ENCODE results near the gene ZRANB1.

ZRANB1 gene

GRCh38 chr10:124923684-124924083, 18.2 kb upstream of the ZRANB1 start:
- H3K36me3 ChIP-seq (ENCODE audit: control insufficient read depth, low read depth, low read length), result no peaks in the 10 kb centered on the region
- H3K4me3 ChIP-seq (ENCODE audit: low read length), result no peak overlapping the region
- no peaks in the 10 kb centered on the region for H3K27me3 ChIP-seq (ENCODE audit: control insufficient read depth, insufficient read depth, low read length)
- no peak overlapping the region for H3K9ac ChIP-seq (ENCODE audit: low read length)
- no peaks in the 10 kb centered on the region for H3K9me3 ChIP-seq (ENCODE audit: control insufficient read depth, low read depth, low read length)
- peaks cover 2% of the 10 kb centered on the region for H3K4me1 ChIP-seq (ENCODE audit: control insufficient read depth, low read depth, low read length)
- H3K27ac ChIP-seq (ENCODE audit: low read length), result no peak overlapping the region

- H3K9ac ChIP-seq (ENCODE audit: low read length), result no peak overlapping the region
- no peaks in the 10 kb centered on the region for H3K27me3 ChIP-seq (ENCODE audit: control insufficient read depth, insufficient read depth, low read length)
- no peaks in the 10 kb centered on the region for H3K4me1 ChIP-seq (ENCODE audit: control insufficient read depth, low read depth, low read length)
- H3K9me3 ChIP-seq (ENCODE audit: control insufficient read depth, low read depth, low read length), result no peaks in the 10 kb centered on the region
- H3K36me3 ChIP-seq (ENCODE audit: control insufficient read depth, low read depth, low read length), result no peaks in the 10 kb centered on the region
- H3K27ac ChIP-seq (ENCODE audit: low read length), result no peak overlapping the region
- no peak overlapping the region for H3K4me3 ChIP-seq (ENCODE audit: low read length)
Observed at GRCh38 chr10:124926548-124926947, 15.4 kb upstream of the ZRANB1 start.

GRCh38 chr10:124928087-124928486, 13.8 kb upstream of the ZRANB1 start:
- Histone ChIP-seq H3K36me3 (ENCODE audit: control insufficient read depth, low read depth, low read length) (no peaks in the 10 kb centered on the region), H3K4me3 (ENCODE audit: low read length) (no peak overlapping the region), H3K27ac (ENCODE audit: low read length) (no peak overlapping the region), H3K9ac (ENCODE audit: low read length) (no peak overlapping the region), H3K9me3 (ENCODE audit: control insufficient read depth, low read depth, low read length) (no peaks in the 10 kb centered on the region), H3K27me3 (ENCODE audit: control insufficient read depth, insufficient read depth, low read length) (no peaks in the 10 kb centered on the region), H3K4me1 (ENCODE audit: control insufficient read depth, low read depth, low read length) (no peaks in the 10 kb centered on the region)

- H3K36me3 ChIP-seq (ENCODE audit: control insufficient read depth, low read depth, low read length), result no peaks in the 10 kb centered on the region
- H3K4me1 ChIP-seq (ENCODE audit: control insufficient read depth, low read depth, low read length), result no peaks in the 10 kb centered on the region
- H3K9me3 ChIP-seq (ENCODE audit: control insufficient read depth, low read depth, low read length), result no peaks in the 10 kb centered on the region
- no peak overlapping the region for H3K27ac ChIP-seq (ENCODE audit: low read length)
- H3K27me3 ChIP-seq (ENCODE audit: control insufficient read depth, insufficient read depth, low read length), result no peaks in the 10 kb centered on the region
- H3K4me3 ChIP-seq (ENCODE audit: low read length), result no peak overlapping the region
- H3K9ac ChIP-seq (ENCODE audit: low read length), result no peak overlapping the region
Observed at GRCh38 chr10:124928545-124928944, 13.4 kb upstream of the ZRANB1 start.

DNA sequence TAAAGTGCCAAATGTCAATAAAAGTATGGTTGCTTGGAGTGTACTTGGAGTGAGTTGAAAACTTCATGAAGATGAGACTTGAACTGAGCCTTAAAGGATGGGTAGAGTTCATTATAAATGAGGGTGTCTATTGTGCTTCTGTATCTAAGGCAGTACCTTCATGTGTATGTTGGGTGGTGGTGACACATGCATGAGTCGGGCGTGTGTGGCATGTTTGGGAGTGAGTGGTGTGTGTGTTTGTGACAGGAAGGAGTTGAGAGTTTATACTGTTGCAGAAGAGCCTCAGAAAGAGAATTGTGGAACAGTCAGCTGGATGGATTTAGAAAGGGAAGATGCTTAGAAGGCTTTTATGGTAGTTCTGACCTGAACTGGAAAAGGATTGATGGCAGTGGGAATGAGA, 6.0 kb upstream of the ZRANB1 start:
- no peak overlapping the region for H3K4me3 ChIP-seq (ENCODE audit: low read length)
- H3K27ac ChIP-seq (ENCODE audit: low read length), result no peak overlapping the region
- no peaks in the 10 kb centered on the region for H3K4me1 ChIP-seq (ENCODE audit: control insufficient read depth, low read depth, low read length)
- no peak overlapping the region for H3K9ac ChIP-seq (ENCODE audit: low read length)
- no peaks in the 10 kb centered on the region for H3K9me3 ChIP-seq (ENCODE audit: control insufficient read depth, low read depth, low read length)
- no peaks in the 10 kb centered on the region for H3K36me3 ChIP-seq (ENCODE audit: control insufficient read depth, low read depth, low read length)
- H3K27me3 ChIP-seq (ENCODE audit: control insufficient read depth, insufficient read depth, low read length), result no peaks in the 10 kb centered on the region

DNA sequence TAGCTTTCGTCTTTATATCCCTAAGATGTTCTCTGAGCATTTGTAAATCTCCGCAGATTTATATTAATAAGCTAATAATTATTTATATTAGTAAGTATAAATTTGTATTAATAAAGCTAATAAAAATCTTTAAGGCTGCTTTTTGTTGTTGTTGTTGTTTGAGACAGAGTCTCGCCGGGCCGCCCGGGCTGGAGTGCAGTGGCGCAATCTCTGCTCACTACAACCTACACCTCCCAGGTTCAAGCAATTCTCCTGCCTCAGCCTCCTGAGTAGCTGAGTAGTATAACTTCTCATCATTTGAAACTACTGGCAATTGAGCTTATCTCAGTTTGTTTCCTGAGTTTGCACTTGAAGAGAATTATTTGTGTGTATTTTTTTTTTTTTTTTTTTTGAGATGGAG, 5.1 kb upstream of the ZRANB1 start:
- Histone ChIP-seq H3K27me3 (ENCODE audit: control insufficient read depth, insufficient read depth, low read length) (no peaks in the 10 kb centered on the region), H3K36me3 (ENCODE audit: control insufficient read depth, low read depth, low read length) (no peaks in the 10 kb centered on the region), H3K27ac (ENCODE audit: low read length) (no peak overlapping the region), H3K9me3 (ENCODE audit: control insufficient read depth, low read depth, low read length) (no peaks in the 10 kb centered on the region), H3K4me3 (ENCODE audit: low read length) (no peak overlapping the region), H3K9ac (ENCODE audit: low read length) (no peak overlapping the region), H3K4me1 (ENCODE audit: control insufficient read depth, low read depth, low read length) (no peaks in the 10 kb centered on the region)

- no peak overlapping the region for H3K27ac ChIP-seq (ENCODE audit: low read length)
- H3K4me3 ChIP-seq (ENCODE audit: low read length), result no peak overlapping the region
- H3K27me3 ChIP-seq (ENCODE audit: control insufficient read depth, insufficient read depth, low read length), result no peaks in the 10 kb centered on the region
- H3K36me3 ChIP-seq (ENCODE audit: control insufficient read depth, low read depth, low read length), result peaks cover 3% of the 10 kb centered on the region
- H3K4me1 ChIP-seq (ENCODE audit: control insufficient read depth, low read depth, low read length), result peaks cover 4% of the 10 kb centered on the region
- no peak overlapping the region for H3K9ac ChIP-seq (ENCODE audit: low read length)
- H3K9me3 ChIP-seq (ENCODE audit: control insufficient read depth, low read depth, low read length), result no peaks in the 10 kb centered on the region
Observed at GRCh38 chr10:124939290-124939689, 2.6 kb upstream of the ZRANB1 start.

GRCh38 chr10:124942317-124943169, 620 bp downstream of the ZRANB1 start:
- H3K27ac ChIP-seq (ENCODE audit: low read length), result no peak overlapping the region
- no peaks in the 10 kb centered on the region for H3K9me3 ChIP-seq (ENCODE audit: control insufficient read depth, low read depth, low read length)
- no peak overlapping the region for H3K4me3 ChIP-seq (ENCODE audit: low read length)
- H3K9ac ChIP-seq (ENCODE audit: low read length), result no peak overlapping the region
- peaks cover 3% of the 10 kb centered on the region for H3K36me3 ChIP-seq (ENCODE audit: control insufficient read depth, low read depth, low read length)
- H3K27me3 ChIP-seq (ENCODE audit: control insufficient read depth, insufficient read depth, low read length), result no peaks in the 10 kb centered on the region
- peaks cover 16% of the 10 kb centered on the region for H3K4me1 ChIP-seq (ENCODE audit: control insufficient read depth, low read depth, low read length)

DNA sequence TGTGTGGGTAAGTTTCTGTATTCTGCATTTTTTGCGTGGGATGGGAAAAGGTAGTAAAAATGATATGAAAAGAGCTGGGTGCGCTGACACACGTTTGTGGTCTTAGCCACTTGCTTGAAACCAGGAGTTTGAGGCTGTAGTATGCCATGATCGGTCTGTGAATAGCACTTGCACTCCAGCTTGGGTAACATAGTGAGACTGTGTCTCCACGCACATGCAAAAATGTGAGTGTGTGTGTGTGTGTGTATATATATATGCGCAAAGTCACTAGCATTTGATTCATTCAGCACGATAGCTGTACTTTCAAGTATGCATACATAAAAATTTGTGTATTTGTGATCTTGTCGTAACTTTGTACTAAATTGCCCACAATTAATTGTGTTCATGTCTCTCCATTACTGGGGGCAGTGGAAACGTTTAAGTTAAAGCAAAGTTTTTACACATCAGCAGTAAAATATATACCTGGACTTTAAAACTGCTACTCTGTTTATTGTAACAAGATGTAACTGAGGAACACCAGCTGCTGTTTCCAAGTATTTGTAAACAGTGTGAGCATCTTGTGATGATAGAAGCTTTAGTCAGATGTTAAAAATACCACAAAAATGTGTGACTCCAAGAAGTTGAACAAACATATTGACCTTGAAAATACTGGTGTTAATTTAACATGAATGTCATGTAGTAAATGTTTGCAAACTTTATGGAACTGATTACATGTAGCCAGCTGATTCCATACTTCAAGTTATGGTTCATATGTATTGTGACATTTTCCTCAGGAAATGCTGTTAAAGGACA, 1.6 kb downstream of the ZRANB1 start:
- no peaks in the 10 kb centered on the region for H3K27me3 ChIP-seq (ENCODE audit: control insufficient read depth, insufficient read depth, low read length)
- H3K9me3 ChIP-seq (ENCODE audit: control insufficient read depth, low read depth, low read length), result no peaks in the 10 kb centered on the region
- no peak overlapping the region for H3K4me3 ChIP-seq (ENCODE audit: low read length)
- H3K27ac ChIP-seq (ENCODE audit: low read length), result no peak overlapping the region
- no peak overlapping the region for H3K9ac ChIP-seq (ENCODE audit: low read length)
- H3K36me3 ChIP-seq (ENCODE audit: control insufficient read depth, low read depth, low read length), result peaks cover 3% of the 10 kb centered on the region
- peaks cover 16% of the 10 kb centered on the region for H3K4me1 ChIP-seq (ENCODE audit: control insufficient read depth, low read depth, low read length)

GRCh38 chr10:124944982-124945381, 3.1 kb downstream of the ZRANB1 start:
- no peak overlapping the region for H3K27ac ChIP-seq (ENCODE audit: low read length)
- H3K9me3 ChIP-seq (ENCODE audit: control insufficient read depth, low read depth, low read length), result no peaks in the 10 kb centered on the region
- no peak overlapping the region for H3K9ac ChIP-seq (ENCODE audit: low read length)
- H3K27me3 ChIP-seq (ENCODE audit: control insufficient read depth, insufficient read depth, low read length), result no peaks in the 10 kb centered on the region
- H3K4me1 ChIP-seq (ENCODE audit: control insufficient read depth, low read depth, low read length), result peaks cover 16% of the 10 kb centered on the region
- H3K4me3 ChIP-seq (ENCODE audit: low read length), result no peak overlapping the region
- peaks cover 3% of the 10 kb centered on the region for H3K36me3 ChIP-seq (ENCODE audit: control insufficient read depth, low read depth, low read length)

DNA sequence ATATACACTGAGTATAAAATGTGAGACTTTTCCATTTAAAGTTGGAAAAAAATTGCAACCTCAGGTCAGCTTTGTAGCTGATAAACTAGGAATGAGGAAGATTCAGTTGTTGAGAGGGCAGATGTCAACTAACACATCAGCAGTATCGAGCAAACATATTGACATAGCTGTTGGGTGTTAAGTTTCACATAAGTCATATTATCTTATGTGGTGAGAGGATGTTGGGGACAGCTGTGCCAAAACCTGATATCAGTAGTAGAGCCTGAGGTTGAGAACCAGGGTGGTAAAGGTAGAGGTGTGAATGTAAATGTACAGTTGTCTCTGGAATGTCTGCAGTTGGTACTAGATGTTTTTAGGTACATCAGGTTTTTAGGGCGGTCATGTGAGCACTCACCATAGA, 5.0 kb downstream of the ZRANB1 start:
- H3K4me1 ChIP-seq (ENCODE audit: control insufficient read depth, low read depth, low read length), result peaks cover 16% of the 10 kb centered on the region
- H3K27me3 ChIP-seq (ENCODE audit: control insufficient read depth, insufficient read depth, low read length), result no peaks in the 10 kb centered on the region
- no peak overlapping the region for H3K4me3 ChIP-seq (ENCODE audit: low read length)
- H3K27ac ChIP-seq (ENCODE audit: low read length), result no peak overlapping the region
- H3K9ac ChIP-seq (ENCODE audit: low read length), result no peak overlapping the region
- peaks cover 3% of the 10 kb centered on the region for H3K36me3 ChIP-seq (ENCODE audit: control insufficient read depth, low read depth, low read length)
- no peaks in the 10 kb centered on the region for H3K9me3 ChIP-seq (ENCODE audit: control insufficient read depth, low read depth, low read length)

Measured in iPS-18a (cell line).